Esophagus squamous epithelium (tissue), 4 donors: Measurements from ENCODE around the gene OR51B4.

ENCODE experiments used
- POLR2A ChIP-seq, 4 donors: fragments of 450-650 bp; IDR thresholded peaks; one replicate each; pipeline ENCODE4 v1.6.1; 2017; ENCODE audit warnings: antibody characterized with exemption in 4 of 4, mild to moderate bottlenecking in 4 of 4, moderate library complexity in 3 of 4
- TF ChIP-seq, protein P1 (sequence below), 6 experiments: fragments of 450-650 bp in 4 of 6; fragments of 200-600 bp in 2 of 6; sonication (generic) in 2 of 6; IDR thresholded peaks; one replicate each; pipeline ENCODE4 v1.5.1; 2016 to 2019; ENCODE audit warnings: antibody characterized with exemption in 6 of 6, mild to moderate bottlenecking in 4 of 6, moderate library complexity in 4 of 6

- TF ChIP-seq, protein P1, sequence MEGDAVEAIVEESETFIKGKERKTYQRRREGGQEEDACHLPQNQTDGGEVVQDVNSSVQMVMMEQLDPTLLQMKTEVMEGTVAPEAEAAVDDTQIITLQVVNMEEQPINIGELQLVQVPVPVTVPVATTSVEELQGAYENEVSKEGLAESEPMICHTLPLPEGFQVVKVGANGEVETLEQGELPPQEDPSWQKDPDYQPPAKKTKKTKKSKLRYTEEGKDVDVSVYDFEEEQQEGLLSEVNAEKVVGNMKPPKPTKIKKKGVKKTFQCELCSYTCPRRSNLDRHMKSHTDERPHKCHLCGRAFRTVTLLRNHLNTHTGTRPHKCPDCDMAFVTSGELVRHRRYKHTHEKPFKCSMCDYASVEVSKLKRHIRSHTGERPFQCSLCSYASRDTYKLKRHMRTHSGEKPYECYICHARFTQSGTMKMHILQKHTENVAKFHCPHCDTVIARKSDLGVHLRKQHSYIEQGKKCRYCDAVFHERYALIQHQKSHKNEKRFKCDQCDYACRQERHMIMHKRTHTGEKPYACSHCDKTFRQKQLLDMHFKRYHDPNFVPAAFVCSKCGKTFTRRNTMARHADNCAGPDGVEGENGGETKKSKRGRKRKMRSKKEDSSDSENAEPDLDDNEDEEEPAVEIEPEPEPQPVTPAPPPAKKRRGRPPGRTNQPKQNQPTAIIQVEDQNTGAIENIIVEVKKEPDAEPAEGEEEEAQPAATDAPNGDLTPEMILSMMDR (IDR thresholded peaks at IDR 0.05) = no peak
- no peak for TF ChIP-seq POLR2A (IDR thresholded peaks at IDR 0.05)
These were observed 15.4 kb downstream of the OR51B4 start for GRCh38 chr11:5286351-5286750.
